DMS53 treated with DMSO at 0.1 percent for 48 hours (cell line): ENCODE results near the gene ATF7IP.

Experiments used
- DNase-seq: peaks from one replicate; lab custom pipeline; 2025; ENCODE audit not compliant: unreplicated experiment; lab: John Stamatoyannopoulos, UW

The ATF7IP gene

DNA sequence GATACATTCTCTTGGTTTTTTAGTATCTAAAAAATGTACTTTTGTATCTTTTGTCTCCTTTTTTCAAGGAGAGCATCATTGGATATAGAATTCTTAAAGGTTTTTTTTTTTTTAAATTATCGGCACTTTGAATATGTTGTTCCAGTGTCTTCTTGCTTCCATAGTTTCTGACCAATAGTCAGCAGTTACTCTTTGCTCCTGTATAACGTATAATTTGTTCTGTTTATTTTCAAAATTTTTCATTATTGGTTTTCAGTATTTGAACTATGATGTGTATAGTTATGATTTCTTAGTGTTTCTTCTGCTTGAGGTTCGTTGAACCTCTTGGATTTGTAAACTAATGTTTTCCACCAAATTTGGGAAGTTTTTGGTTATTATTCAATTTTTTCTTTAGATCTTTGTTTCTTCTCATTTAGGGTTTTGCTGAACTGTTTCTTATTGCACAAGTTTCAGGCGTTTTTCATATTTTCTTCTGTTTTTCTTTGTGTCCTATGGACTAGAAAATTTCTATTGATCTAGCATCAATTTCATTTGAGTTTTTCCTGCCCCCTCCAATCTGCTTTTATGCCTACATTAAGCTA lies 108.3 kb downstream of the ATF7IP start:
- peak; percentile 52 for DNase-seq

DNA sequence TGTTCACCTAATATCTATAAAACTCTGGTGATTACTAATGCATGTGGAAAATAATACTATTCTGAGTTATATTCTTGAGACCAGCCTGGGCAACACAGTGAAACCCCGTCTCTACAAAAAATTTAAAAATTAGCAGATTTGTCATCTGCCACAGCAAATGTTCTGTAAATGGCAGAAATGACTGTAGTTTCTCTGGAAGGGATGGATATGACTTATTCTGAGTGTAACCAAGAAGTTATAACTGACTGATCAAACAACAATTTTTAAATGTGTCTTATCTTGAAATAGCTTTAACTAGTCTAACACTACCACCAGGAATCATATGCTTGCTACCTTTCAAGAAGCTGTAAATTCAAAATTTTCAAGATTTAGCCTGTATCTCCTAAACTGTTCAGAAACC lies 113.5 kb downstream of the ATF7IP start:
- DNase-seq: no peak

DNA sequence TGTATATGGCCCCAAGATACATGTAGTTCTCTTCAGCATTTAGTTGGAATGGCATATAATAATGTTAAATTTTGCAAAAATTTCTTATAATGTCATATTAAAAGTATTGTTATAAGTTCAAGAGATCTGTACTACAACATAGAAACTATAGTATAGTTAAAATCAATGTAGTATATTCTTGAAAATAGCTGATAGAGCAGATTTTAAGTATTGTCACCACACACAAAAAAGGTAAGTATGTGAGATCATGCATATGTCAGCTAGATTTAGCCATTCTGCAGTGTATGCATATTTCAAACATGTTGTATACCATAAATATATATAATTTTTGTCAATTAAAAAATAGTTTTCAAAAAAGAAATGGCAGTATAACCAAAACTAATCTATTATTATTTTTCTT lies 115.7 kb downstream of the ATF7IP start:
- DNase-seq: no peak

DNA sequence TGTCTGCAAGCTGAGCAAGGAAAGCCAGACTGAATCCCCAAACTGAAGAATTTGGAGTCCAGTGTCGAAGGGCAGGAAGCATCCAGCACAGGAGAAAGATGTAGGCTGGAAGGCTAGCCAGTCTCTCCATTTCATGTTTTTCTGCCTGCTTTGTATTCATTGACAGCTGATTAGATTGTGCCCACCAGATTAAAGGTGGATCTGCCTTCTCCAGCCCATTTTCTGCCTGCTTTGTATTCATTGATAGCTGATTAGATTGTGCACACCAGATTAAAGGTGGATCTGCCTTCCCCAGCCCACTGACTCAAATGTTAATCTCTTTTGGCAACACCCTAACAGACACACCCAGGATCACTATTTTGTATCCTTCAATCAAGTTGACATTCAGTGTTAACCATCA lies 116.9 kb downstream of the ATF7IP start:
- no peak for DNase-seq

DNA sequence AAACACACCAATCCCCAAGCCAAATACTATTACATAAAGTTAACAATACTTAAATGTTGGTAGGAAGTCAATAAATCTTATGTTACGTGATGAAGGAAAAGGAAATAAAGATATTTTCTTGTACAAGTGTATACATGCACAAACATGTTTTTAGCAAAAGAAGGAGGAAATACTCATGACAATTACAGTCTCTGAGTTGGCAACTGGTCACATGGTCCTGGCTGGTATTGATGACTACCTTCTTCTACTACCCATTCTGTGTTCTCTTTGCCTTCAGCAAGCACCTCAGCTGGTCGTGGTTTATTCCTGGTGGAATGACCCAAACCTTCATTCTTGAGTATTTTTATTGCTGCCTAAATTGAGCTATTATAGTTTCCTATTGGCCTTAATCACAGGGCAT lies 117.4 kb downstream of the ATF7IP start:
- DNase-seq: no peak

DNA sequence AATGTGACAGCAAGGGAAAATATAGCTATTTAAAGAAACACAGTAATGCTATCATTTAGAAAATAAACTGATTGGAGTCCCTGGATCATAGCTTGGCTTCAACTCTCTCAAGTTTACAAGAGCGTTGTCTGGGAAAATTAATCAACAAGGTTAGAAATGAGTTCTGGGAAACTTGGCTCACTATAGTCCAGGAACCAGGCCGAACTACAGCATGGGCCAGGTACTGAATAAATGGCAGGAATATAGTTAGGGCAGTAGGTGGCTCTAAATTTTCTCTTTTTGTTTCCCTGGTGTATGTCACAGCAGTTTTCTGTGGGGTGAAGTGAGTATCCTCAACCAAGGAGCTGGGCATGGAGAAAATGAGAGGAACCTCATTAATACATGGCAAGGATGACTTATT lies 129.8 kb downstream of the ATF7IP start:
- no peak for DNase-seq

DNA sequence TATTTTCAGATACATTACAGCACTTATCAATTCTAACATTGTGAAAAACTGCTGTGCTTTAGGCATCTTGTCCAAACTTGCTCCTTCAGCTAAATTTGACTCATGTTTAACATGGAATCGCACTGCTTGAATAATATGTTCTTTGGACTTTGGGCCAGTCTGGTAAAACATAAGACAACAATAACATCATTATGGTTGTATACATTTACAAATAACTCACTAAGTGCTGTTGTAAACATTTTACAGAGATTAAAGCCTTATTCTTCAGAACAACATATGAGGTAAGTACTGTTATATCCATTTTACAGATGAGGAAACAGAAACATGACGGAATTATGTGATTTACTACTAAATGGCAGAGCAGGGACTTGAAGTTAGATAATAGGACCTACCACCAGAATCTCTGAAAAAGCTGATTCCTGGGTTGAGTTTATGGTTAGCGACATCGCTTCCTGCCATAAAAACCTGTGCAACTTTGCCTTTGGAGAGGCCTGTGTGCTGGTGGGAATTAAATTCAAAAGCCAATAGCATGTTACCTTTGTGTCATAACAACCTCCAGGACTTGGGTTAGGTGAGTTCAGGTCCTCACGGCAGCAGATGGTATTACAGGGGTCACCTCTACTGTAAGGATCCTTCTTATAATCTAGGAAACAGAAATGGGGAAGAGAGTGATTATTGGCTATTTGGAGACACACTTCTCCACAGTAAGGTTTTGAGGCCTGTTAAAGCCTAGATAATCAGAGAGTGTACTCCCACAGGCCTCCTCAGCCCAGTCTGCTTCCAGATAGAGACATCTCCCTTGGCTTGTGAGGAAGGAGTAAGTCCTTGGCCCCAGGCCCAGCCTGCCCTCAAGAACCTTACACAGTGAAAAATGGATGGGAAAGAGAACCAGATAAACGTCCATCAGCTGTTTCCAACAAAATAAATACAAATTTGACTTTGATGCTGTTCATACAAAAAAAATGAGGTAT lies 140.4 kb downstream of the ATF7IP start:
- no peak for DNase-seq

DNA sequence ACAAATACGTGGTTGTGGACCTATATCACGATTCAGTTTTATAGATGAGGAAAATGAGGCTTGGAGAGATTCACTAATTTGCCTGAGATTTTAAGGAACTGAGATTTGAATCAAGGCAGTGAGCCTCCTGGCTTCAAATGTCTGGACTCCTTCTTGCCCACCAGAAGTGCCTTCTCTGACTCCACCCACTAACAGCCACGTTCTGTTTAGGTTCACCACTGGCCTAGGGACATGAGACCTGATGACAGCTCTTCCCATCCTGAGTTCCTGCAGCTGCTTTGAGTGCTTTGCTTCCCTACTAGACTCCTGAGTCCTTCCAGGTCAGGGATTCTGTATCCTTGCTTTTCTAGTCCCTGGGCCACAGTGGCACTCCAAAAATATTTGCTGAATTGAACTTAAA lies 145.1 kb downstream of the ATF7IP start:
- no peak for DNase-seq

DNA sequence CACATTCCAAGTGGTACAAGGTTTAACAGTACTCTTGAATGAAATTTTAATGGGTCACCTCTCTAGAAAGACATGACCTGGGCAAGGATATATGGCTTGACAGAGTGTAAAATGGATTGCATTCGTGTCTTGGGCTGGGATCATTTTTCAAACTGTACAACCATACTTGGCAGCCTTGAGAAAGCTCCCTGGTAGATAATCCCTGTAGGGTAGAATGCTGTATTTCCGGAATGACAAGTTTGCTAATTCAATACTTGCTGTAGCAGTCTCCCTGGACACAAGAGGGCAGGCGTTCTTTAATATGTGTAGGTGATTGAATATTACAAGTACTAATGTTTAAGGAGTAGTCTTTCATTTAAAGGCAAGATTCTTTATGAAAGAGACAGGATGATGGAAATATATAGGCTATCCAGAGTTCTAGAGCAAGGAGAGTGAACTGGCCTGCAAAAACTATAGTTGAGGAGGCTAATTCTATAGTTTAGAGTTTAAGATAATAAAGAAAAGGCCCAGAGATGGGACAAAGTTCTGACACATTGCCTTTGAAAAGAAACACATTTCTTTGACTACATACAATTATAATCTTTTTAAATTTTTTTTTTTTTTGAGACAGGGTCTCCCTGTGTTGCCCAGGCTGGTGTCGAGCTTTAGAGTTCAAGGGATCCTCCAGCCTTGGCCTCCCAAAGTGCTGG lies 148.8 kb downstream of the ATF7IP start:
- peak; percentile 100 for DNase-seq

DNA sequence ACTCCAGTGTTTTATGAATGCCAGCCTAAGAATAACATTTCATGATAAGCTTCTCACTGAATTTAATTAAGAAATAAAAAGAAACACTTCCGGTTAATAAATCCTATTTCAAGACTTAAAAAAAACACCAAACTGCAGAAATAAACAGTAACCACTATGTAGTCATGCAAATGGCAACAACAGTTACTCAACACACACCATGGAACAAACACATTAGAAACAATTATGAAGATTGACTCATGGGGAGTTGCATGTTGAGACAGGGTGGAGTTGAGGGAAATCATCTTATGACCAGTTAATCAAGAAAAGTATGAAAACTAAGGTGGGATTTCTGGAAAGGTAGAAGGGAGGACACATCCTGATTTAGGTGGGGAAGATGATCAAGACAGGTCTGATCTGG lies 149.5 kb downstream of the ATF7IP start:
- DNase-seq: no peak

DNA sequence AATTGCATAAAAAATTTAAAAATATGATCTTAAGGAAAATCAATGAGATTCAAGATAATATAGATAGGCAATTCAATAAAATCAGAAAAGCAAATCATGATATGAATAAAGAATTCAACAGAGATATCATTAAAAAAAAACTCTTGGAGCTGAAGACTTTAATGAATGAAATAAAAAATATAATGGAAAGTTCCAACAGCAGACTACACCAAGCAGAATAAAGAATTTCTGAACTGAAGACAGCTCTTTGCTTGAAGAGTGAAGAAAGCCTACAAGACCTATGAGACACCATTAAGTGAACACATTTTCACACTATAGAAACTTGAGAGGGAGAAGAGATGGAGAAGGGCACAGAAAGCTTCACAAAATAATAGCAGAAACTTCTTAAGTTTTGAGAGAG lies 156.3 kb downstream of the ATF7IP start:
- no peak for DNase-seq

DNA sequence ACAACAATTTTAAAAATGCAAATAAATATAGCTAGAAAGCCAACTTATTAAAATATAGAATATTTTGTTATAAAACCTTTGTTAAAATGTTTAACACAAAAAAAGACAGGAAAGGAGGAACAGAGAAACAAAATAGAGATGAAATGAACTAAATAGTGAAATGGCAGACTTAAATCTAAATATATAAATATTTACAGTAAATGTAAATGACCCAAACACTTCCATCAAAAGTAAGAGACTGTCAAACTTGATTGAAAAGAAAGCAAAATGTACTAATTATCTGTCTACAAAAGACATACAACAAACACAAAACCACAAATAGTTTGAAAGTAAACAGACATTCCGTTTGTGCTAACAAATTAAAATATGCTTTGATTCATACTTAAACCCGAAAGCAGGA lies 160.5 kb downstream of the ATF7IP start:
- DNase-seq: no peak

DNA sequence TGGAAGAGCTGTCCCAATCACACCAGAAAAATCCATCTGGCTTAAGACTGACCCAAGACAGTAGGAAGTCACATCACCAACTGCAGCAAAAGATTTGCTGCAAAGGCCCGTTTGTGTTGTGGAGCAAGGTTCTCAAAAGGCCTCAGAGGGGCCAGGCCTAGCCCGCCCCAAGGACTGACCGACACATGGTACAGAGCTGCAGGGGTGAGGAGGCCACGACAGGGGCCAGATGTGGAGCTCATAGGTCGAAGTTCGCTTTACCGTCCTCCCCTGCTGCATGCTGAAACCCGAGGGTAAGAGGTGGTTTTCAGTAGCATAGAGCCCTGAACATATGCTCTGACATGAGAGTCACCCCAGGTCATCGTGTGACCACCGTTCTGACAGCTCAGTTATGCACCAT lies 166.7 kb downstream of the ATF7IP start:
- no peak for DNase-seq

DNA sequence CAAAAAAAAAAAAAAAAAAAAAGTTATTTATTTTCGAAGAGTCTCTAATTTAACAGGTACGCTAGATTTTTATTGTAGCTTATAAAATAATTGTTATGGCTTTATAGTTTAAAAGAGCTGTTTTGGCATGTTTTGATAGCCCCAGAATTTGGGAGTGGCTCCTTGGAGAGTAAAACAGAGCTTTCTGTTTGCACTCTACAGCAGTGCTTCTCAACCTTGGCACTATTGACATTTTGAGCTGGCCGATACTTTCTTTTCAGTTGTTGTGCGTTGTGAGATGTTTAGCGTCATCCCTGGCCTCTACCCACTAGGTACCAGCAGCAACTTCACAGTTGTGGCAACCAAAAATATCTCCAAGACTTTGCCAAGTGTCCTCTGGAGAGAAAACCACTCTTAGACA lies 171.6 kb downstream of the ATF7IP start:
- no peak for DNase-seq

DNA sequence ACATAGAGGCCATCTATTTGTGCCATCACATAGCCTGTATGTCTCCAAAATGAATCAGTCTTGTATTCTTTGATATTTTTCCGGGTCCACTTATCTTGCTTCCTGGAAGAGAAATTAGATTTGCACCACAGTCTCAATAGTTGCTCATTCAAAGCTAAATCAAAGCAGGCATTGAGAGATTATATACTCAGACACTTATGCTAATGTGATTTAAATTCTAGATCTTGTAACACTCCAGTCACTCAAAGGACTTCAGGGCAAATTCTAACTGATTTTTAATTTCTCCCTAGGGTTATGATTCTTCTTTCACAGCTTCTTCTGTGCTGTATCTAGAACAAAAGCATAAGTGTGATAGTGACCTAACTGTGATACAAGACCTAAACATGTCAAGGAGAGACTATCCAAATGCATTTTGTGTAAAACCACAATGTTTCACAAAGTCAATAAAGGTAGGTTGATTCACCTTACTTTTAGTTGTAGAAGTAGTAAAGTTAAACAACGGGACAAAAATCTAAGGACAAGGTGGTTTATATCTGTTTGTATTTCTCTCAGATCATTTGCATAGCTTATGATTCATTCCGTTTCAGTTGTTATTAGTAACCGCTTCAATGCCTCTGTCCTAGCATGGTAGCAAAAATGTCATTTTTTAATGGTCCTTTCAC lies 175.4 kb downstream of the ATF7IP start:
- no peak for DNase-seq

DNA sequence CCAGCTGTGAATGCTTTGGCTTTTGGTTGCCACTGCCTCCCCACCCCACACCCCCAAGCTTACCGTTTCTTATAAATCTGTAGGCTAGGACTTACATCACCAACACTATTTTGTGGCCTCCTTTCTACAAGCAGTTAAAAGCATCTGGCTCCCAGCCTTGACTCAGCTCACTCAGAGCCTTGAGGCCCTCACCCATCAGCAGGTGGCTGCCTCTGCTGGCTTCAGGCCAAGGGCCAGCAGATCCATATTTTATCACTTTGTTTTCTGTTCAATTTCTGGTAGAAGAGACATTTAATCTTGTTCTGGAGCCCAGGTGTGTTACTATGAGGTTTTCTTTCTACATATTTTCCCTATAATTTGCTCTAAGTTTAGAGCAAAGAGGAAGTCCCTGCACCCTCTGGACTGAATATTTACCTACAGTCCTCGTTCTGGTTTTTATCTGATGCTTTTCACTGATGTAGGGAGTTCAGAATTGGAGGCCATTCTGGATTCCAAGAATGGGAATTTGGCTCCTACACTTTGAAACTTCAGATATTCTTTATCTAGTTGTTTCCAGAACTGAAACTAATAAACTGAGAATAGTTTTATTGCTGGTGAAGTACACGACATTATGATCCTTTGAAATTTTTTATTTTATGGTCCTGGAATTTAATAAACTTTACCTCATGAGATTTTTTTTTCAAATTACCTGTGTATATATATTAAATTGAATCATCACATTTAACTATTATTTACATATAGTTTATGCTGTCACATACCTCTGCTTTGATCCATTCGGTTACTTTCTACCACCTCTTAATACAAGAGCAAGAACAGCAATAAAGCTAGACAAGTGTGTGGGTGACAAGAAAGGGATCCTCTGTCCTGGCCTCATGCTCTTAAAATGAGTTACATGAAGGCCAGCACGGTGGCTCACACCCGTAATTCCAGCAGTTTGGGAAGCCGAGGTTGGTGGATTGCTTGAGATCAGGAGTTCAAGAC lies 180.0 kb downstream of the ATF7IP start:
- DNase-seq: peak; percentile 60

DNA sequence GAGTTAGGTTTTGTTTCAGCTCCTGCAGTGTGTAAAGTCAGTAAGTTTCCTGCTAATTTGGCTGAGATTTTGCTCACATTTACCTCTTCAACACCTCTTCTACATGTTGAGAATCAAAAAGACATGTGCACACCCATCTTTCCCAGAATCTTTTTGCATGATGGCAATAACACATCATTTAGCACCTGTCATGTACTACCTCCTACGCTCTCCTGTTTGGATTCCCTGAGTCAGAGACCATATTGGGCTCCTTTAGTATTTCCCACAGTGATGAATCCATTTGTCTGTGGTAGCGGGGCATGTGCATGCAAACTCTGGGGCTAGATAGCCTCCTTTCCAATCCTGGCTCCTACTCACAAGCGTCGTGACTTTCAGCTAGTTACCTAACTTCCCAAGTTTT lies 182.1 kb downstream of the ATF7IP start:
- DNase-seq: no peak

DNA sequence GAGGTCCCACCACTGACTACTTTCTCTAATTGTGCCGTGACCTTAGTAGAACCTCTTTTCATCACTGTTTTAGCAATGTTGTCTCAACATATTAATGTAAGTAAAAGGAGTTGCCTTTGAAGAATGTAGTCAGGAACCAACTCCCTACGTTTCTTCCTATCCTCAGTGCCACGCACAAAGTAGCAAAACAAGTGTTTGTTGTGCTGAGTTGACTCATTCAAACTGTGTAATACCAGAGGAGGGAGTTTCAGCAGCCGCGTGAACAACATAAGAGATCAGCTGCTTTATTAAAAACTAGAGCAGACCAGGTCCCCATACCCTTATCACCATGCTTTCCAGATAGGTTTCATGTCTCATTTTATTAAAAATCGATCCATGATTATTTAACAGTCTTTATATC lies 183.1 kb downstream of the ATF7IP start:
- DNase-seq: no peak
